ENCODE measurements around the gene CTSA. TPM values are rescaled to one million over a fixed set of nuclear protein-coding genes. Genes with fewer than 3 reads are reported as not detected.

The CTSA gene
- total RNA-seq, 1 donor from 2014 or later: 69.0 TPM

DNA sequence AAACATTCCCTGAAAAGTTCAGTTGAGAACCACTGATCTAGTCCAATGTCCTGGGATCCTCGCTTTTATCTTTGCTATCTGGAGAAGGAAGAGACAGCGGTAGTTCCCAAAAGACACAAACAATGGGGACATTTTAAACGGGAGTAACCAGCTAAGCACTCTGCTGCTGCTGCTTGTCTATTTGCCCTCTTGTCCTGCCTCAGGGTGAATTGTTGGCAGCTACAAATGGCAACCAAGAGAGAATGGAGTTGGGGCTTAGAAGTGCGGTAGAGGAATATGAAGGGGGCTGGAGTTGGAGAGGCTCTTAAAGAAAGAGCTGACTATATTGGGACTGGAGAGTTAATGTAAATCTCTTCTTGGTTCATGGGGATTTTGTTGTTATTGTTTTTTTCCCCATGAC lies 16.6 kb upstream of the CTSA start:
- DNase-seq (ENCODE audit: low read depth) (no peak), FAIRE-seq (no peak)
- Histone ChIP-seq H3K9me3 (ENCODE audit: insufficient read depth, low read depth, low read length) (no peaks in the 10 kb centered on the region), H3K79me2 (ENCODE audit: insufficient read depth, low read length) (no peaks in the 10 kb centered on the region), H3K4me2 (ENCODE audit: low read length) (no peak overlapping the region), H3K4me1 (ENCODE audit: insufficient read depth, low read length) (no peaks in the 10 kb centered on the region), H4K20me1 (ENCODE audit: insufficient read depth, low read length) (no peaks in the 10 kb centered on the region), H2AFZ (ENCODE audit: low read depth, low read length) (no peak overlapping the region), H3K27ac (ENCODE audit: low read depth, low read length) (no peak overlapping the region), H3K4me3 (ENCODE audit: insufficient read depth, low read depth, low read length) (no peak overlapping the region), H3K9ac (ENCODE audit: low read length) (no peak overlapping the region), H3K27me3 (ENCODE audit: insufficient read depth, low read length) (no peaks in the 10 kb centered on the region), H3K36me3 (ENCODE audit: insufficient read depth, low read length) (no peaks in the 10 kb centered on the region)
- Mint-ChIP-seq H3K4me3 (ENCODE audit: unreplicated experiment) (no peak overlapping the region), H3K27me3 (ENCODE audit: low read depth, unreplicated experiment) (no peaks in the 10 kb centered on the region), H3K27ac (ENCODE audit: unreplicated experiment) (no peak overlapping the region), H3K4me1 (ENCODE audit: low read depth, unreplicated experiment) (no peaks in the 10 kb centered on the region), H3K36me3 (ENCODE audit: low read depth, unreplicated experiment) (peaks cover 13% of the 10 kb centered on the region), H3K9me3 (ENCODE audit: unreplicated experiment) (no peaks in the 10 kb centered on the region)
- TF ChIP-seq EZH2 (IDR thresholded peaks at IDR 0.05; ENCODE audit: insufficient read depth, low read length): no peak
- TF ChIP-seq, protein P1, sequence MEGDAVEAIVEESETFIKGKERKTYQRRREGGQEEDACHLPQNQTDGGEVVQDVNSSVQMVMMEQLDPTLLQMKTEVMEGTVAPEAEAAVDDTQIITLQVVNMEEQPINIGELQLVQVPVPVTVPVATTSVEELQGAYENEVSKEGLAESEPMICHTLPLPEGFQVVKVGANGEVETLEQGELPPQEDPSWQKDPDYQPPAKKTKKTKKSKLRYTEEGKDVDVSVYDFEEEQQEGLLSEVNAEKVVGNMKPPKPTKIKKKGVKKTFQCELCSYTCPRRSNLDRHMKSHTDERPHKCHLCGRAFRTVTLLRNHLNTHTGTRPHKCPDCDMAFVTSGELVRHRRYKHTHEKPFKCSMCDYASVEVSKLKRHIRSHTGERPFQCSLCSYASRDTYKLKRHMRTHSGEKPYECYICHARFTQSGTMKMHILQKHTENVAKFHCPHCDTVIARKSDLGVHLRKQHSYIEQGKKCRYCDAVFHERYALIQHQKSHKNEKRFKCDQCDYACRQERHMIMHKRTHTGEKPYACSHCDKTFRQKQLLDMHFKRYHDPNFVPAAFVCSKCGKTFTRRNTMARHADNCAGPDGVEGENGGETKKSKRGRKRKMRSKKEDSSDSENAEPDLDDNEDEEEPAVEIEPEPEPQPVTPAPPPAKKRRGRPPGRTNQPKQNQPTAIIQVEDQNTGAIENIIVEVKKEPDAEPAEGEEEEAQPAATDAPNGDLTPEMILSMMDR (IDR thresholded peaks at IDR 0.05; ENCODE audit: insufficient read depth, low read depth, low read length): no peak

DNA sequence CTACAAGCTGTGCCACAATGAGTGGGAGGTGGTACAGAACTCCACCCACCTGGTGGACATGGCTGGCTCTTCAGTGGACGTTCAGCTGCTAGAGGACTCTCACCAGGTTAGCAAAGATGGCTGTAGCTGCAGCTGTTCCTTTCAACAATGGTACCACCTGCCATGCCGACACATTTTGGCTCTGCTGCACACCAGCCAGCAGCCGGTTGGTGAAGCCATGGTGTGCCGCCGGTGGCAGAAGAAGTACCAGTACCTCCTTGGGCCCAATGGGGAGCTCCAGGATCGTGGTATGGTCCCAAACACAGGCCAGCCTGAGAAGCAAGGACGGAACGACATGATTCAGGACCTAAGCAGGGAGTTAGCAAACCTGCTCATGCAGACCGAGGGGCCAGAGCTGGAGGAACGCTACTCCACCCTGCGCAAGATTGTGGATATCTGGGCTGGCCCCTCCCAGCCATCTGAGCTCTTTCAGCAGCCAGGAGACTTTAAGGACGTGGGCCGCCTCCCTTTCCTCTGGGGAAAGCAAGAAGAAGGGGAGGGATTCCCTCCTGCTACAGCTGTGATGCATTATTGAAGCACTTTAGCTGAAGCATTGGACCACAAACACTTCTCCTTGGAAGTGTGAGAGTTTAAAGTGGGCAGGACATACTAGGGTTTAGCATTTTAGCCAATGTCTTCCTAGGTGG lies 12.9 kb upstream of the CTSA start:
- H3K27ac Mint-ChIP-seq (ENCODE audit: unreplicated experiment): no peak overlapping the region
- Histone ChIP-seq H3K4me2 (ENCODE audit: low read length) (no peak overlapping the region), H3K4me1 (ENCODE audit: insufficient read depth, low read length) (no peaks in the 10 kb centered on the region), H3K27ac (ENCODE audit: low read depth, low read length) (no peak overlapping the region), H3K9ac (ENCODE audit: low read length) (no peak overlapping the region), H3K27me3 (ENCODE audit: insufficient read depth, low read length) (no peaks in the 10 kb centered on the region), H3K79me2 (ENCODE audit: insufficient read depth, low read length) (peaks cover 22% of the 10 kb centered on the region), H3K9me3 (ENCODE audit: insufficient read depth, low read depth, low read length) (no peaks in the 10 kb centered on the region), H4K20me1 (ENCODE audit: insufficient read depth, low read length) (peaks cover 8% of the 10 kb centered on the region), H3K36me3 (ENCODE audit: insufficient read depth, low read length) (peaks cover 6% of the 10 kb centered on the region), H2AFZ (ENCODE audit: low read depth, low read length) (no peak overlapping the region), H3K4me3 (ENCODE audit: insufficient read depth, low read depth, low read length) (no peak overlapping the region)
- peaks cover 14% of the 10 kb centered on the region for H3K36me3 Mint-ChIP-seq (ENCODE audit: low read depth, unreplicated experiment)
- H3K4me1 Mint-ChIP-seq (ENCODE audit: low read depth, unreplicated experiment): peaks cover 9% of the 10 kb centered on the region
- no peak for TF ChIP-seq EZH2 (IDR thresholded peaks at IDR 0.05; ENCODE audit: insufficient read depth, low read length)
- TF ChIP-seq, protein P1 (IDR thresholded peaks at IDR 0.05; ENCODE audit: insufficient read depth, low read depth, low read length): no peak
- H3K4me3 Mint-ChIP-seq (ENCODE audit: unreplicated experiment): no peak overlapping the region
- no peaks in the 10 kb centered on the region for H3K9me3 Mint-ChIP-seq (ENCODE audit: unreplicated experiment)
- DNase-seq (ENCODE audit: low read depth) (no peak), FAIRE-seq (no peak)
- H3K27me3 Mint-ChIP-seq (ENCODE audit: low read depth, unreplicated experiment): no peaks in the 10 kb centered on the region

All from astrocyte (in vitro differentiated cells and primary cell).